Measurements from ENCODE around the gene LPIN3.

LPIN3 gene

DNA sequence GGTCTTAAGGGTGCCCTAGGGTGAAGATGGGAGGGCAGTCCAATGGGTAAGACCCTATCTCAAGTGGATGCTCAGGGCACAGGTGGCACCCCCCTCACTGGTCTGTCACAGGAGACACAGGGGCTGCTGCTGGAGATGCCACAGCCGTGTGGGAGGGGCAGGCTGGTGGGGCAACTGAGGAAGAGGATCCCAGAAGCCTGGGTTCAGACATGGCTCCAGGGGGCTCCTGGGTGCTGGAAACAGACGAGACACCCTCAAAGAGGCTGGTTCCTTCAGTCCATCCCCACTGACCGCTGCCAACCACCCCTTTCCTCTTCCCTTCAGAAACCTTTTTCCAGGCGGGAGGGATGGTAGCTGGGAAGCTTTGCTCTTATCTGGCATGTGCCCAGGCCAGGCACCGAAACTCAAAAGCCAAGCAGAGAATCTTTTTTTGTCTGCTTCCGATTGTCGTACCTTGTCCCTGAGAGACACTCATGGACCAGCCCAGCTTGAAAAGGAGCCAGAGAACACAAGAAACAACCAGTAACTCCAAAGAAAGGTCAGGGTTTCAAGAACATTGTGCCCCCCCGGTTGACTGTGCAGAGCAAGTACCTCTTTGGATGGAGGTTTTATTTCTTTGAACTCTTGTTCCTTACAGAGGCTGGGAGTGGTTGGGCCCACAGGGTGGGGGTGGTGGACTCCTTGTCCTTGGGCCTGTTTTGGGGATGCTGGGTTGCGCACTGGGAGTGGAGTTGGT is 54.5 kb downstream of the LPIN3 start:
- DNase-seq, result no peak

GRCh38 chr20:41395667-41396664 is 55.3 kb downstream of the LPIN3 start:
- no peak for DNase-seq

DNA sequence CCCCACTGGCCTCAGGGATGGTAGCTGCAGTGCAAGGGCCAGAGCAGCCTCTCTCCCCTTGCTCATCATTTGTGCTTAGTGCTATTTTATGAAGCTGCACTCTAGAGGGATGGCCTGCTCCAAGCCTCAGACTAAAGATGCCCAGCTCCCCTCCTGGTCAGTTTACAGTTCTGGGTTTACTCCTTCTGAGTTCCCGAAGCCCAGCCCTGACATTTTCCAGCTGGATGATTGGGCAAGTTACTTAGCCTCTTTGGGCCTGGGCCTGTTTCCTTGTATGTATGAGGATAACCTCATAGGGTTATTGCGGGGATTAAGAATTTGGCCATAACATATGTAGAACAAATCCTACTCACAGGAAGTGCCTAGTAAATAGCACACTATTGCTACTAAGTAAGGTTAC is 57.8 kb downstream of the LPIN3 start:
- no peak for DNase-seq

- DNase-seq, result no peak
Observed at GRCh38 chr20:41403604-41404003, 63.0 kb downstream of the LPIN3 start.

GRCh38 chr20:41405436-41405835 is 64.8 kb downstream of the LPIN3 start:
- DNase-seq, result no peak

DNA sequence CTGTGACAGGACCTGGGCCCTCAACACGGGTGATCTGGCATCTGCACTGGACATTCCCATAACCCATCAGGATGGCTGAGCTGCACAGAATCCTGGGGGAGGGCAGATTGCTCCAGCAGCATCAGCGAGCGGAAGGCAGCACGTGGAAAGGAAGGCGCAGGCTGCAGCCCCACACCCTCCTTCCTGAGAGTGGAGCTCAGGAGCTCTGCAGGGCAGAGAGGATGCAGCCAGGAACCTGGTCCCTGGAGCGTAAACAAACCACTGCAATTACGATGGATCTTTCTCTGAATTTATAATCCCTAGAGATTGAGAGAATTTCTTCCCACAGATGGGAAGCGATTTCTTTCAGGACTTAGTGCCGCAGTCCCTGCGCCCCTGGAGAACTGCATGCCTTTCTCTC is 65.7 kb downstream of the LPIN3 start:
- no peak for DNase-seq

- no peak for DNase-seq
Observed at GRCh38 chr20:41406896-41407444, 66.3 kb downstream of the LPIN3 start.

GRCh38 chr20:41407607-41408006 is 67.0 kb downstream of the LPIN3 start:
- DNase-seq, result no peak

DNA sequence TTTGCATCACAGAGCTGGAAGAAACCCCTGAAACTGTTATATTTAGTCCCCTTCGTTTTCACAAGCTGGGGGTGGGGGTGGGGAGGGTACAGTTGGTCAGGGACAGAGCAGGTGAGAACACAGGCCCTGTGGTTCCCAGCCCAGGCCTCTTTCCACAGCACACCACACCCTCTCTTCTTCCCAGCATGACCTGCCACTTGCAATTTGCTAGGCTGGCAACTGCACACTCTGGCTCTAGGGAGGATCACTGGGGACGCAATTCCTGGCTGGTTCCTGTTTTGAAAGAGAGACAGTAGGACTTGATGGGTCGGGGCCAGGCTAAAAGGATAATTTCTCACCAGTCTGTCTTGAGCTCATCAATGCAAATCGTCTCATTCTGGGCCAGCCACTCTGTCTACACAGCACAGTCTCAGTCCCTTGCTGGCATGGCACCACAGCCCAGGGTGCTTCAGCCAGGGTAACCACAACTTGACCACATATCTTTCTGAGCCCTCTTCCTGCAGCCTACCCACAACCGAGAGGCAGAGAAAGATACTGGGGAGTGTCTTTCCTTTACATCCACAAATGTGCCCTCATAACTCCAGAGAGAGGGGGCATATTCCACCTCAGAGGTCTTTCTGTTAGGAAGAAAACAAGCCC is 67.7 kb downstream of the LPIN3 start:
- no peak for DNase-seq

DNA sequence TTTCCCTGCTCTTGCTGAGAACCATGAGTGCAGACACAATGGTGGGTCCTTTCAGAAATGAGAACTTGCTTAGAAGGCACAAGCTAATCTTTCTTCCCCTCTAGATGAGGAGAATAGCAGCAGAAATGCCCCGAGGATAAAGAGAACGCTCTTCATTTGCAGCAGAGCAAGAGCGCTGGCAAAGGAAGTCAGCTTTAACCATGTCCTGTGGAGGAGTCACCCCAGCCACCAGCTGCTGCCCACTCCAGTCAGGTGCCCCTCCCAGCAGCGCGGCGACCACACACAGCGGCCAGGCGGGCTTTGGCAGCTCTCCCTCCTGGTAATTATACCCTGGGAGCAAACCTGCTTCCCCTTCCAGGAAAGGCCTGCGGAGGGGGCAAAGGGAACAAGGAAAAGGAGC is 68.4 kb downstream of the LPIN3 start:
- DNase-seq, result no peak

Data from stimulated activated naive CD4-positive, alpha-beta T cell (primary cell).